DND-41 (cell line): ENCODE data around the gene FUT9.

ENCODE experiments used
- ATAC-seq: fragments of 200-7000 bp; cut with Tn5 transposase; 3 replicates; pipeline ENCODE4 v1.9.1; 2021; ENCODE audit warnings: low read depth; ENCODE audit not compliant: insufficient read depth
- DNase-seq: peaks from one replicate; pipeline ENCODE4 v3.0.0-alpha.2; 2020
- H2AFZ ChIP-seq: 2 replicates; pipeline ENCODE4 v1.6.0; 2012; ENCODE audit warnings: low read depth, low read length
- H3K27ac ChIP-seq: 2 replicates; pipeline ENCODE4 v1.5.1; 2012; ENCODE audit warnings: low read length, inconsistent platforms
- H3K27me3 ChIP-seq: fragments of 200-600 bp; sonication (generic); 2 replicates; pipeline ENCODE4 v1.6.0; 2012; ENCODE audit warnings: low read length, mild to moderate bottlenecking, inconsistent platforms; ENCODE audit not compliant: insufficient read depth, poor library complexity
- H3K36me3 ChIP-seq: 2 replicates; pipeline ENCODE4 v1.5.1; 2012; ENCODE audit warnings: low read length, inconsistent platforms; ENCODE audit not compliant: insufficient read depth
- H3K4me1 ChIP-seq: 2 replicates; pipeline ENCODE4 v1.5.1; 2012; ENCODE audit warnings: mild to moderate bottlenecking, low read length; ENCODE audit not compliant: insufficient read depth
- H3K4me2 ChIP-seq: 2 replicates; pipeline ENCODE4 v1.6.0; 2012; ENCODE audit warnings: mild to moderate bottlenecking, moderate library complexity, low read length, inconsistent platforms; ENCODE audit not compliant: insufficient read depth
- H3K4me3 ChIP-seq, 2 experiments: fragments of 200-600 bp in 1 of 2; shearing (Covaris generic) in 1 of 2; 2 replicates each; pipeline ENCODE4 v1.5.1; 2012 to 2016; ENCODE audit warnings: inconsistent platforms in 2 of 2, low read length in 2 of 2, mild to moderate bottlenecking in 2 of 2, low read depth in 1 of 2, moderate library complexity in 1 of 2
- H3K79me2 ChIP-seq: 2 replicates; pipeline ENCODE4 v1.6.0; 2012; ENCODE audit warnings: low read length, inconsistent platforms; ENCODE audit not compliant: insufficient read depth
- H3K9ac ChIP-seq: 2 replicates; pipeline ENCODE4 v1.6.0; 2012; ENCODE audit warnings: low read depth, mild to moderate bottlenecking, inconsistent platforms, low read length, moderate library complexity
- H3K9me3 ChIP-seq: 2 replicates; pipeline ENCODE4 v1.5.1; 2012; ENCODE audit warnings: low read length, moderate library complexity, mild to moderate bottlenecking, inconsistent platforms; ENCODE audit not compliant: insufficient read depth, severe bottlenecking
- H4K20me1 ChIP-seq: 2 replicates; pipeline ENCODE4 v1.6.0; 2012; ENCODE audit warnings: low read length; ENCODE audit not compliant: insufficient read depth
- CTCF ChIP-seq: IDR thresholded peaks from 2 replicates; pipeline ENCODE4 v1.5.1; 2012; ENCODE audit warnings: borderline replicate concordance, low read length, moderate library complexity, mild to moderate bottlenecking; ENCODE audit not compliant: poor library complexity, severe bottlenecking; ENCODE audit errors: extremely low read depth
- EZH2 ChIP-seq: IDR thresholded peaks from 3 replicates; pipeline ENCODE4 v1.6.1; 2012; ENCODE audit warnings: borderline replicate concordance, low read depth, mild to moderate bottlenecking, moderate library complexity, low read length, inconsistent platforms; ENCODE audit not compliant: severe bottlenecking

The FUT9 gene

GRCh38 chr6:96015518-96016333, at the start of gene FUT9:
Gene FUT9, plus strand, starts transcription at chr6:96015974. Its CDS starts 187,182 bp downstream, at chr6:96203156.
- Histone ChIP-seq H3K4me3 (no peak within 1 kb of the TSS), H2AFZ (no peak within 1 kb of the TSS), H3K4me1 (no peaks in the 10 kb centered on the region), H3K27ac (no peak within 1 kb of the TSS), H3K9me3 (no peaks in the 10 kb centered on the region), H3K79me2 (no peaks in the 10 kb centered on the region), H3K27me3 (no peaks in the 10 kb centered on the region), H3K36me3 (no peaks in the 10 kb centered on the region), H4K20me1 (no peaks in the 10 kb centered on the region), H3K9ac (no peak within 1 kb of the TSS), H3K4me2 (no peak within 1 kb of the TSS)
- ATAC-seq = no peak
- TF ChIP-seq EZH2 (no peak), CTCF (no peak)
- DNase-seq = no peak

- Histone ChIP-seq H3K27ac (no peak overlapping the region), H3K79me2 (no peaks in the 10 kb centered on the region), H3K4me1 (no peaks in the 10 kb centered on the region), H3K36me3 (no peaks in the 10 kb centered on the region), H2AFZ (no peak overlapping the region), H3K4me3 (no peak overlapping the region), H3K27me3 (no peaks in the 10 kb centered on the region), H4K20me1 (no peaks in the 10 kb centered on the region), H3K9me3 (no peaks in the 10 kb centered on the region), H3K9ac (no peak overlapping the region), H3K4me2 (no peak overlapping the region)
- DNase-seq (no peak), ATAC-seq (no peak)
- TF ChIP-seq CTCF = no peak
- TF ChIP-seq EZH2 = no peak
Observed at GRCh38 chr6:95967594-95967993, 48.2 kb upstream of the FUT9 start.

- no peaks in the 10 kb centered on the region for H3K27me3 ChIP-seq
- no peak overlapping the region for H3K4me2 ChIP-seq
- H3K27ac ChIP-seq = no peak overlapping the region
- H3K9me3 ChIP-seq = no peaks in the 10 kb centered on the region
- no peak overlapping the region for H3K4me3 ChIP-seq
- no peaks in the 10 kb centered on the region for H3K36me3 ChIP-seq
- H2AFZ ChIP-seq = no peak overlapping the region
- H3K79me2 ChIP-seq = no peaks in the 10 kb centered on the region
- no peaks in the 10 kb centered on the region for H4K20me1 ChIP-seq
- ATAC-seq (no peak), DNase-seq (no peak)
- H3K9ac ChIP-seq = no peak overlapping the region
- no peak for TF ChIP-seq CTCF
- no peak for TF ChIP-seq EZH2
- no peaks in the 10 kb centered on the region for H3K4me1 ChIP-seq
Observed at GRCh38 chr6:95973976-95974375, 41.8 kb upstream of the FUT9 start.
